WTC11 (cell line): ENCODE measurements around the gene SNAP29. TPM values are rescaled to one million over a fixed set of nuclear protein-coding genes. Genes with fewer than 3 reads are reported as not detected.

Experiments
- ATAC-seq: fragments of 200-7000 bp; cut with Tn5 transposase; 2 replicates; pipeline ENCODE4 v1.10.0; 2021; ENCODE audit warnings: mild to moderate bottlenecking, moderate library complexity
- CTCF ChIA-PET: fragments of 300-600 bp; sonication (Branson Sonifier 250); formaldehyde crosslinking; loops from one replicate; lab custom pipeline; 2021; ENCODE audit warnings: antibody characterized with exemption; lab: Charles Lee
- POLR2A ChIA-PET: fragments of 350-600 bp; sonication (Branson Sonifier 250); formaldehyde crosslinking; loops from one replicate; lab custom pipeline; 2021; ENCODE audit warnings: antibody characterized with exemption; lab: Charles Lee
- DNase-seq: peaks from one replicate; pipeline ENCODE4 v3.0.0; 2021; ENCODE audit warnings: low spot score
- H3K27ac Mint-ChIP-seq: 2 replicates; pipeline ENCODE4 v1.8.0; 2021; ENCODE audit warnings: mixed read lengths
- H3K27me3 Mint-ChIP-seq: 2 replicates; pipeline ENCODE4 v1.8.0; 2021; ENCODE audit warnings: low read depth, mild to moderate bottlenecking, moderate library complexity, mixed read lengths
- H3K36me3 Mint-ChIP-seq: 2 replicates; pipeline ENCODE4 v1.8.0; 2021; ENCODE audit warnings: mixed read lengths
- H3K4me1 Mint-ChIP-seq: 2 replicates; pipeline ENCODE4 v1.8.0; 2022; ENCODE audit warnings: mixed read lengths
- H3K4me3 Mint-ChIP-seq: 2 replicates; pipeline ENCODE4 v1.8.0; 2021; ENCODE audit warnings: mild to moderate bottlenecking, moderate library complexity, mixed read lengths
- H3K9me3 Mint-ChIP-seq: 2 replicates; pipeline ENCODE4 v1.8.0; 2021; ENCODE audit warnings: mixed read lengths
- ELF4 ChIP-seq: sonication (generic); formaldehyde crosslinking; IDR thresholded peaks from 2 replicates; pipeline ENCODE4 v1.8.1; 2022; ENCODE audit warnings: low read depth, mild to moderate bottlenecking, moderate library complexity, missing genetic modification reagents
- EMX1 ChIP-seq: fragments of 250-450 bp; sonication (Bioruptor Pico); IDR thresholded peaks from 2 replicates; pipeline ENCODE4 v1.8.0; 2021; ENCODE audit warnings: mild to moderate bottlenecking
- FOXP1 ChIP-seq: sonication (generic); formaldehyde crosslinking; IDR thresholded peaks from 2 replicates; pipeline ENCODE4 v1.8.0; 2022; ENCODE audit warnings: missing genetic modification reagents, mild to moderate bottlenecking, moderate library complexity, borderline replicate concordance
- GABPB1 ChIP-seq: sonication (generic); formaldehyde crosslinking; IDR thresholded peaks from 2 replicates; pipeline ENCODE4 v1.8.1; 2023; ENCODE audit warnings: mild to moderate bottlenecking, missing genetic modification reagents
- JUN ChIP-seq: sonication (generic); formaldehyde crosslinking; IDR thresholded peaks from 2 replicates; pipeline ENCODE4 v1.8.0; 2023; ENCODE audit warnings: mild to moderate bottlenecking, missing genetic modification reagents
- NR1H2 ChIP-seq: sonication (generic); formaldehyde crosslinking; IDR thresholded peaks from 2 replicates; pipeline ENCODE4 v1.9.0; 2021; ENCODE audit warnings: mild to moderate bottlenecking, moderate library complexity, missing genetic modification reagents
- NR3C1 ChIP-seq: sonication (generic); formaldehyde crosslinking; conservative IDR thresholded peaks from 2 replicates; pipeline ENCODE4 v1.8.1; 2023; ENCODE audit warnings: low read depth, mild to moderate bottlenecking, missing genetic modification reagents
- OVOL2 ChIP-seq: fragments of 250-450 bp; sonication (Bioruptor Pico); IDR thresholded peaks from 2 replicates; pipeline ENCODE4 v1.9.0; 2021; ENCODE audit warnings: mild to moderate bottlenecking, borderline replicate concordance
- RELA ChIP-seq: sonication (generic); formaldehyde crosslinking; IDR thresholded peaks from 2 replicates; pipeline ENCODE4 v1.8.1; 2022; ENCODE audit warnings: missing genetic modification reagents, mild to moderate bottlenecking, borderline replicate concordance
- SMAD3 ChIP-seq: sonication (generic); formaldehyde crosslinking; IDR thresholded peaks from 2 replicates; pipeline ENCODE4 v1.8.0; 2022; ENCODE audit warnings: missing genetic modification reagents, mild to moderate bottlenecking, borderline replicate concordance
- TCF7 ChIP-seq: sonication (generic); formaldehyde crosslinking; IDR thresholded peaks from 2 replicates; pipeline ENCODE4 v1.8.0; 2022; ENCODE audit warnings: mild to moderate bottlenecking, low read depth, missing genetic modification reagents, moderate library complexity
- TP53 ChIP-seq: sonication (generic); formaldehyde crosslinking; IDR thresholded peaks from 2 replicates; pipeline ENCODE4 v1.8.1; 2023; ENCODE audit warnings: mild to moderate bottlenecking, missing genetic modification reagents
- ZNF138 ChIP-seq: sonication (generic); formaldehyde crosslinking; conservative IDR thresholded peaks from 2 replicates; pipeline ENCODE4 v1.8.1; 2022; ENCODE audit warnings: mild to moderate bottlenecking, moderate library complexity, missing genetic modification reagents
- ZNF416 ChIP-seq: fragments of 250-450 bp; sonication (Bioruptor Pico); IDR thresholded peaks from 2 replicates; pipeline ENCODE4 v1.9.0; 2021; ENCODE audit warnings: mild to moderate bottlenecking, inconsistent platforms
- ZNF423 ChIP-seq: fragments of 250-450 bp; sonication (Bioruptor Pico); IDR thresholded peaks from 2 replicates; pipeline ENCODE4 v2.1.2; 2022; ENCODE audit warnings: mild to moderate bottlenecking, moderate library complexity
- total RNA-seq: library from RNA; stranded (reverse); gene quantifications from 3 replicates; pipeline ENCODE4 v1.2.3, GENCODE V29; 2021
- TF ChIP-seq, protein P1 (sequence below): sonication (generic); formaldehyde crosslinking; IDR thresholded peaks from 2 replicates; pipeline ENCODE4 v1.8.0; 2022; ENCODE audit warnings: mild to moderate bottlenecking, missing genetic modification reagents
- TF ChIP-seq, protein P2 (sequence below): sonication (generic); formaldehyde crosslinking; IDR thresholded peaks from 2 replicates; pipeline ENCODE4 v1.8.1; 2023; ENCODE audit warnings: mild to moderate bottlenecking, missing genetic modification reagents, borderline replicate concordance
- TF ChIP-seq, protein P3 (sequence below): fragments of 250-450 bp; sonication (Bioruptor Pico); IDR thresholded peaks from 2 replicates; pipeline ENCODE4 v1.8.0; 2021; ENCODE audit warnings: mild to moderate bottlenecking
- TF ChIP-seq, protein P4 (sequence below): fragments of 250-450 bp; sonication (Bioruptor Pico); IDR thresholded peaks from 2 replicates; pipeline ENCODE4 v1.9.0; 2021; ENCODE audit warnings: mild to moderate bottlenecking
- TF ChIP-seq, protein P5 (sequence below): sonication (generic); formaldehyde crosslinking; IDR thresholded peaks from 2 replicates; pipeline ENCODE4 v1.8.0; 2023; ENCODE audit warnings: mild to moderate bottlenecking, missing genetic modification reagents

The SNAP29 gene
- total RNA-seq, 1 experiment from 2014 or later: 14.7 TPM

DNA sequence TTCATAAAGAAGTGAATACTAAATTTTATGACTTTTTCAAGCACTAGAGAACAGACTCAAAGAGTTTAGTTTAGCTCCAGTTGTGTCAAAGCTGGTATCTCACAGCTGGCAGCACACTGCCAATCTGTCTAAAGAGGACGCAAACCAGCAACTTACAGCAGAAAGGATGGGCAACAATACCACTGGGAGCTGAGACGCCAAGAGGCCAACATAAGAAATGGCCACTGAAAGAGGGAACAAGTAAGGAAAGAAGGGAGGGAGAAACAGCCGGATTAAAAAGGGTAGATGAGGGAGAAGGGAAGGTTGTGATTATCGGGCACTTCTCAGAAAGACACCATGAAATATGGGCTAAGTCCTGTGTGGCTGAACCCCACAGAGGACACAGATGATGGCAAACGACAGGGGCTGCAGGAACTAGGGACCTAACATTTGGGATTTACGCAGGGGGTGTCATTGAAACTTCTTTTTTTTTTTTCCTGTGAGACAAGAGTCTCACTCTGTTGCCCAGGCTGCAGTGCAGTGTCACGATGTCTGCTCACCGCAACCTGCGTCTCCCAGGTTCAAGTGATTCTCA lies 43.2 kb upstream of the SNAP29 start:
- TF ChIP-seq NR1H2 (no peak), TCF7 (CRISPR knock-in tag) (no peak), SMAD3 (CRISPR knock-in tag) (no peak), NR3C1 (CRISPR knock-in tag) (no peak), RELA (CRISPR knock-in tag) (no peak), TP53 (CRISPR knock-in tag) (no peak), ZNF423 (CRISPR knock-in tag) (no peak), FOXP1 (no peak), OVOL2 (no peak), JUN (CRISPR knock-in tag) (no peak), ELF4 (CRISPR knock-in tag) (no peak), EMX1 (no peak)
- TF ChIP-seq, protein P1, sequence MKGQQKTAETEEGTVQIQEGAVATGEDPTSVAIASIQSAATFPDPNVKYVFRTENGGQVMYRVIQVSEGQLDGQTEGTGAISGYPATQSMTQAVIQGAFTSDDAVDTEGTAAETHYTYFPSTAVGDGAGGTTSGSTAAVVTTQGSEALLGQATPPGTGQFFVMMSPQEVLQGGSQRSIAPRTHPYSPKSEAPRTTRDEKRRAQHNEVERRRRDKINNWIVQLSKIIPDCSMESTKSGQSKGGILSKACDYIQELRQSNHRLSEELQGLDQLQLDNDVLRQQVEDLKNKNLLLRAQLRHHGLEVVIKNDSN (CRISPR knock-in tag): no peak
- TF ChIP-seq, protein P2, sequence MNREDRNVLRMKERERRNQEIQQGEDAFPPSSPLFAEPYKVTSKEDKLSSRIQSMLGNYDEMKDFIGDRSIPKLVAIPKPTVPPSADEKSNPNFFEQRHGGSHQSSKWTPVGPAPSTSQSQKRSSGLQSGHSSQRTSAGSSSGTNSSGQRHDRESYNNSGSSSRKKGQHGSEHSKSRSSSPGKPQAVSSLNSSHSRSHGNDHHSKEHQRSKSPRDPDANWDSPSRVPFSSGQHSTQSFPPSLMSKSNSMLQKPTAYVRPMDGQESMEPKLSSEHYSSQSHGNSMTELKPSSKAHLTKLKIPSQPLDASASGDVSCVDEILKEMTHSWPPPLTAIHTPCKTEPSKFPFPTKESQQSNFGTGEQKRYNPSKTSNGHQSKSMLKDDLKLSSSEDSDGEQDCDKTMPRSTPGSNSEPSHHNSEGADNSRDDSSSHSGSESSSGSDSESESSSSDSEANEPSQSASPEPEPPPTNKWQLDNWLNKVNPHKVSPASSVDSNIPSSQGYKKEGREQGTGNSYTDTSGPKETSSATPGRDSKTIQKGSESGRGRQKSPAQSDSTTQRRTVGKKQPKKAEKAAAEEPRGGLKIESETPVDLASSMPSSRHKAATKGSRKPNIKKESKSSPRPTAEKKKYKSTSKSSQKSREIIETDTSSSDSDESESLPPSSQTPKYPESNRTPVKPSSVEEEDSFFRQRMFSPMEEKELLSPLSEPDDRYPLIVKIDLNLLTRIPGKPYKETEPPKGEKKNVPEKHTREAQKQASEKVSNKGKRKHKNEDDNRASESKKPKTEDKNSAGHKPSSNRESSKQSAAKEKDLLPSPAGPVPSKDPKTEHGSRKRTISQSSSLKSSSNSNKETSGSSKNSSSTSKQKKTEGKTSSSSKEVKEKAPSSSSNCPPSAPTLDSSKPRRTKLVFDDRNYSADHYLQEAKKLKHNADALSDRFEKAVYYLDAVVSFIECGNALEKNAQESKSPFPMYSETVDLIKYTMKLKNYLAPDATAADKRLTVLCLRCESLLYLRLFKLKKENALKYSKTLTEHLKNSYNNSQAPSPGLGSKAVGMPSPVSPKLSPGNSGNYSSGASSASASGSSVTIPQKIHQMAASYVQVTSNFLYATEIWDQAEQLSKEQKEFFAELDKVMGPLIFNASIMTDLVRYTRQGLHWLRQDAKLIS (CRISPR knock-in tag): no peak
- TF ChIP-seq, protein P3, sequence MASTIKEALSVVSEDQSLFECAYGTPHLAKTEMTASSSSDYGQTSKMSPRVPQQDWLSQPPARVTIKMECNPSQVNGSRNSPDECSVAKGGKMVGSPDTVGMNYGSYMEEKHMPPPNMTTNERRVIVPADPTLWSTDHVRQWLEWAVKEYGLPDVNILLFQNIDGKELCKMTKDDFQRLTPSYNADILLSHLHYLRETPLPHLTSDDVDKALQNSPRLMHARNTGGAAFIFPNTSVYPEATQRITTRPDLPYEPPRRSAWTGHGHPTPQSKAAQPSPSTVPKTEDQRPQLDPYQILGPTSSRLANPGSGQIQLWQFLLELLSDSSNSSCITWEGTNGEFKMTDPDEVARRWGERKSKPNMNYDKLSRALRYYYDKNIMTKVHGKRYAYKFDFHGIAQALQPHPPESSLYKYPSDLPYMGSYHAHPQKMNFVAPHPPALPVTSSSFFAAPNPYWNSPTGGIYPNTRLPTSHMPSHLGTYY: no peak
- TF ChIP-seq, protein P4, sequence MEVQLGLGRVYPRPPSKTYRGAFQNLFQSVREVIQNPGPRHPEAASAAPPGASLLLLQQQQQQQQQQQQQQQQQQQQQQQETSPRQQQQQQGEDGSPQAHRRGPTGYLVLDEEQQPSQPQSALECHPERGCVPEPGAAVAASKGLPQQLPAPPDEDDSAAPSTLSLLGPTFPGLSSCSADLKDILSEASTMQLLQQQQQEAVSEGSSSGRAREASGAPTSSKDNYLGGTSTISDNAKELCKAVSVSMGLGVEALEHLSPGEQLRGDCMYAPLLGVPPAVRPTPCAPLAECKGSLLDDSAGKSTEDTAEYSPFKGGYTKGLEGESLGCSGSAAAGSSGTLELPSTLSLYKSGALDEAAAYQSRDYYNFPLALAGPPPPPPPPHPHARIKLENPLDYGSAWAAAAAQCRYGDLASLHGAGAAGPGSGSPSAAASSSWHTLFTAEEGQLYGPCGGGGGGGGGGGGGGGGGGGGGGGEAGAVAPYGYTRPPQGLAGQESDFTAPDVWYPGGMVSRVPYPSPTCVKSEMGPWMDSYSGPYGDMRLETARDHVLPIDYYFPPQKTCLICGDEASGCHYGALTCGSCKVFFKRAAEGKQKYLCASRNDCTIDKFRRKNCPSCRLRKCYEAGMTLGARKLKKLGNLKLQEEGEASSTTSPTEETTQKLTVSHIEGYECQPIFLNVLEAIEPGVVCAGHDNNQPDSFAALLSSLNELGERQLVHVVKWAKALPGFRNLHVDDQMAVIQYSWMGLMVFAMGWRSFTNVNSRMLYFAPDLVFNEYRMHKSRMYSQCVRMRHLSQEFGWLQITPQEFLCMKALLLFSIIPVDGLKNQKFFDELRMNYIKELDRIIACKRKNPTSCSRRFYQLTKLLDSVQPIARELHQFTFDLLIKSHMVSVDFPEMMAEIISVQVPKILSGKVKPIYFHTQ (CRISPR knock-in tag): no peak
- Mint-ChIP-seq H3K27me3 (no peaks in the 10 kb centered on the region), H3K9me3 (no peaks in the 10 kb centered on the region), H3K36me3 (peaks cover 19% of the 10 kb centered on the region), H3K4me3 (no peak overlapping the region), H3K27ac (peak overlapping the region; percentile 74; the same call in 1 of the 2 replicates), H3K4me1 (no peaks in the 10 kb centered on the region)
- DNase-seq (no peak), ATAC-seq (no peak)
- POLR2A ChIA-PET: interaction anchor here (0.7 kb wide), 1 partner anchor 120 kb away, joined by 3 read pairs; no protein-coding TSS in a partner anchor
- CTCF ChIA-PET: interaction anchor here (0.7 to 1.4 kb wide), 4 partner anchors 12 to 167 kb away, joined by 3 to 4 read pairs (median 3); partner anchors contain the start of gene LZTR1

DNA sequence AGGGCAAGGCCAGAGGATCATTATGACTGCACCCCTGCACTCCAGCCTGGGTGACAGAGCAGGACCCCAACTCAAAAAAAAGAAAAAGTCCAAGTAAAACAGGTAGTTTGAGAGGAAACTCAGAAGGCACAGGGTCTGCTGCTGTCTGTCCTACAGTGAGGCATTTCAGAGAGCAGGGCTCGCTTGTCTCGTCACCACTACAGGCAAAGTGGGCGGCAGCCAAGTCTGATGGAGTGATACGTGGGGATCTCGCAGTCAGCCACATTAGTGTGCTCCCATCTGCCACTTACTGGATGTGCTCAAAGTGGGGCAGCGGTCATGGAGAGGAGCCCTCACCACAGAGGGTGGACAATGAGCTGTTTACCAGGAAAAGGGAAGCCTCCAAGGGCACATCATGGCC lies 42.2 kb upstream of the SNAP29 start:
- POLR2A ChIA-PET: no interaction called here
- H3K27ac Mint-ChIP-seq: no peak overlapping the region; the same call in 1 of the 2 replicates
- no peaks in the 10 kb centered on the region for H3K4me1 Mint-ChIP-seq
- ATAC-seq: no peak
- H3K36me3 Mint-ChIP-seq: peaks cover 14% of the 10 kb centered on the region
- no peaks in the 10 kb centered on the region for H3K9me3 Mint-ChIP-seq
- CTCF ChIA-PET: interaction anchor here (2.0 kb wide), 1 partner anchor 69 kb away, joined by 7 read pairs; no protein-coding TSS in a partner anchor
- no peak for DNase-seq
- no peak overlapping the region for H3K4me3 Mint-ChIP-seq
- no peaks in the 10 kb centered on the region for H3K27me3 Mint-ChIP-seq
- TF ChIP-seq ZNF138 (CRISPR knock-in tag): no peak
- TF ChIP-seq GABPB1 (CRISPR knock-in tag): no peak
- TF ChIP-seq, protein P5, sequence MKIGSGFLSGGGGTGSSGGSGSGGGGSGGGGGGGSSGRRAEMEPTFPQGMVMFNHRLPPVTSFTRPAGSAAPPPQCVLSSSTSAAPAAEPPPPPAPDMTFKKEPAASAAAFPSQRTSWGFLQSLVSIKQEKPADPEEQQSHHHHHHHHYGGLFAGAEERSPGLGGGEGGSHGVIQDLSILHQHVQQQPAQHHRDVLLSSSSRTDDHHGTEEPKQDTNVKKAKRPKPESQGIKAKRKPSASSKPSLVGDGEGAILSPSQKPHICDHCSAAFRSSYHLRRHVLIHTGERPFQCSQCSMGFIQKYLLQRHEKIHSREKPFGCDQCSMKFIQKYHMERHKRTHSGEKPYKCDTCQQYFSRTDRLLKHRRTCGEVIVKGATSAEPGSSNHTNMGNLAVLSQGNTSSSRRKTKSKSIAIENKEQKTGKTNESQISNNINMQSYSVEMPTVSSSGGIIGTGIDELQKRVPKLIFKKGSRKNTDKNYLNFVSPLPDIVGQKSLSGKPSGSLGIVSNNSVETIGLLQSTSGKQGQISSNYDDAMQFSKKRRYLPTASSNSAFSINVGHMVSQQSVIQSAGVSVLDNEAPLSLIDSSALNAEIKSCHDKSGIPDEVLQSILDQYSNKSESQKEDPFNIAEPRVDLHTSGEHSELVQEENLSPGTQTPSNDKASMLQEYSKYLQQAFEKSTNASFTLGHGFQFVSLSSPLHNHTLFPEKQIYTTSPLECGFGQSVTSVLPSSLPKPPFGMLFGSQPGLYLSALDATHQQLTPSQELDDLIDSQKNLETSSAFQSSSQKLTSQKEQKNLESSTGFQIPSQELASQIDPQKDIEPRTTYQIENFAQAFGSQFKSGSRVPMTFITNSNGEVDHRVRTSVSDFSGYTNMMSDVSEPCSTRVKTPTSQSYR (CRISPR knock-in tag): no peak
- no peak for TF ChIP-seq ZNF416 (CRISPR knock-in tag)
